Measurements from ENCODE around the gene HCRTR1. TPM values are rescaled to one million over a fixed set of nuclear protein-coding genes. Genes with fewer than 3 reads are reported as not detected.

The HCRTR1 gene
- polyA plus RNA-seq (2013, experiment 1 of 2), result not detected
- 0.19 TPM for polyA plus RNA-seq (2013, experiment 2 of 2)

- peak within 1 kb of the TSS; percentile 66 for H3K4me3 ChIP-seq (ENCODE audit: low read length)
- WGBS, result 5% methylated on average over 48 of the region's 48 CpGs
Observed at GRCh38 chr1:31617218-31617915, at the start of gene HCRTR1. TSS of gene HCRTR1 (plus strand) at chr1:31617689. CDS start at chr1:31619193, 1,504 bp downstream.

GRCh38 chr1:31567956-31568570 is 49.4 kb upstream of the HCRTR1 start:
- H3K27ac ChIP-seq (ENCODE audit: low read depth, low read length), result no peak overlapping the region
- no peak overlapping the region for H3K9ac ChIP-seq (ENCODE audit: low read depth, low read length)
- H3K9me3 ChIP-seq (ENCODE audit: insufficient read depth, low read depth, low read length), result no peaks in the 10 kb centered on the region
- no peaks in the 10 kb centered on the region for H3K36me3 ChIP-seq (ENCODE audit: insufficient read depth, low read length)
- H3K4me3 ChIP-seq (ENCODE audit: low read length), result no peak overlapping the region
- peaks cover 4% of the 10 kb centered on the region; the same call in 1 of the 2 replicates for H3K4me1 ChIP-seq (ENCODE audit: insufficient read depth, low read length)
- WGBS, result 92% methylated on average over 10 of the region's 10 CpGs
- no peaks in the 10 kb centered on the region for H3K27me3 ChIP-seq (ENCODE audit: insufficient read depth, low read length)

More at GRCh38 chr1:31617218-31617915, at the start of gene HCRTR1:
- Histone ChIP-seq H3K27ac (ENCODE audit: low read depth, low read length) (no peak within 1 kb of the TSS), H3K4me1 (ENCODE audit: insufficient read depth, low read length) (peaks cover 7% of the 10 kb centered on the region; the same call in 1 of the 2 replicates), H3K9ac (ENCODE audit: low read depth, low read length) (peak within 1 kb of the TSS; percentile 47; the same call in 1 of the 2 replicates), H3K36me3 (ENCODE audit: insufficient read depth, low read length) (no peaks in the 10 kb centered on the region), H3K9me3 (ENCODE audit: insufficient read depth, low read depth, low read length) (no peaks in the 10 kb centered on the region), H3K27me3 (ENCODE audit: insufficient read depth, low read length) (peaks cover 39% of the 10 kb centered on the region)

GRCh38 chr1:31568895-31569595 is 48.4 kb upstream of the HCRTR1 start:
- Histone ChIP-seq H3K36me3 (ENCODE audit: insufficient read depth, low read length) (no peaks in the 10 kb centered on the region), H3K4me3 (ENCODE audit: low read length) (no peak overlapping the region), H3K27ac (ENCODE audit: low read depth, low read length) (no peak overlapping the region), H3K27me3 (ENCODE audit: insufficient read depth, low read length) (no peaks in the 10 kb centered on the region), H3K9me3 (ENCODE audit: insufficient read depth, low read depth, low read length) (no peaks in the 10 kb centered on the region), H3K4me1 (ENCODE audit: insufficient read depth, low read length) (peaks cover 4% of the 10 kb centered on the region; the same call in 1 of the 2 replicates), H3K9ac (ENCODE audit: low read depth, low read length) (no peak overlapping the region)
- 85% methylated on average over 11 of the region's 11 CpGs for WGBS

- Histone ChIP-seq H3K4me1 (ENCODE audit: insufficient read depth, low read length) (no peaks in the 10 kb centered on the region), H3K9me3 (ENCODE audit: insufficient read depth, low read depth, low read length) (no peaks in the 10 kb centered on the region), H3K27ac (ENCODE audit: low read depth, low read length) (no peak overlapping the region), H3K9ac (ENCODE audit: low read depth, low read length) (no peak overlapping the region), H3K27me3 (ENCODE audit: insufficient read depth, low read length) (no peaks in the 10 kb centered on the region), H3K4me3 (ENCODE audit: low read length) (no peak overlapping the region), H3K36me3 (ENCODE audit: insufficient read depth, low read length) (no peaks in the 10 kb centered on the region)
- WGBS, result 90% methylated on average over 13 of the region's 13 CpGs
Observed at GRCh38 chr1:31569596-31570173, 47.8 kb upstream of the HCRTR1 start.

GRCh38 chr1:31570228-31570627 is 47.3 kb upstream of the HCRTR1 start:
- Histone ChIP-seq H3K36me3 (ENCODE audit: insufficient read depth, low read length) (no peaks in the 10 kb centered on the region), H3K27ac (ENCODE audit: low read depth, low read length) (no peak overlapping the region), H3K9me3 (ENCODE audit: insufficient read depth, low read depth, low read length) (no peaks in the 10 kb centered on the region), H3K4me3 (ENCODE audit: low read length) (no peak overlapping the region), H3K4me1 (ENCODE audit: insufficient read depth, low read length) (0 out of 2 replicates have a peak, but pooled peaks cover 4% of the 10 kb centered on the region), H3K27me3 (ENCODE audit: insufficient read depth, low read length) (no peaks in the 10 kb centered on the region), H3K9ac (ENCODE audit: low read depth, low read length) (no peak overlapping the region)
- 92% methylated on average over 11 of the region's 11 CpGs for WGBS

GRCh38 chr1:31570906-31571305 is 46.6 kb upstream of the HCRTR1 start:
- H3K4me1 ChIP-seq (ENCODE audit: insufficient read depth, low read length), result peaks cover 11% of the 10 kb centered on the region; the same call in 1 of the 2 replicates
- no peak overlapping the region for H3K9ac ChIP-seq (ENCODE audit: low read depth, low read length)
- H3K36me3 ChIP-seq (ENCODE audit: insufficient read depth, low read length), result no peaks in the 10 kb centered on the region
- no peak overlapping the region for H3K4me3 ChIP-seq (ENCODE audit: low read length)
- no peak overlapping the region for H3K27ac ChIP-seq (ENCODE audit: low read depth, low read length)
- H3K27me3 ChIP-seq (ENCODE audit: insufficient read depth, low read length), result no peaks in the 10 kb centered on the region
- 89% methylated on average over 1 of the region's 1 CpG for WGBS
- H3K9me3 ChIP-seq (ENCODE audit: insufficient read depth, low read depth, low read length), result no peaks in the 10 kb centered on the region

- Histone ChIP-seq H3K4me3 (ENCODE audit: low read length) (no peak overlapping the region), H3K27me3 (ENCODE audit: insufficient read depth, low read length) (no peaks in the 10 kb centered on the region; the same call in 1 of the 2 replicates), H3K9me3 (ENCODE audit: insufficient read depth, low read depth, low read length) (no peaks in the 10 kb centered on the region), H3K4me1 (ENCODE audit: insufficient read depth, low read length) (peaks cover 17% of the 10 kb centered on the region; the same call in 1 of the 2 replicates), H3K9ac (ENCODE audit: low read depth, low read length) (no peak overlapping the region), H3K36me3 (ENCODE audit: insufficient read depth, low read length) (no peaks in the 10 kb centered on the region), H3K27ac (ENCODE audit: low read depth, low read length) (no peak overlapping the region)
- 86% methylated on average over 14 of the region's 14 CpGs for WGBS
Observed at GRCh38 chr1:31571340-31572295, 45.9 kb upstream of the HCRTR1 start.

GRCh38 chr1:31572323-31573104 is 45.0 kb upstream of the HCRTR1 start:
- Histone ChIP-seq H3K4me3 (ENCODE audit: low read length) (no peak overlapping the region), H3K27me3 (ENCODE audit: insufficient read depth, low read length) (peaks cover 9% of the 10 kb centered on the region; the same call in 1 of the 2 replicates), H3K4me1 (ENCODE audit: insufficient read depth, low read length) (peaks cover 19% of the 10 kb centered on the region; the same call in 1 of the 2 replicates), H3K9ac (ENCODE audit: low read depth, low read length) (no peak overlapping the region), H3K36me3 (ENCODE audit: insufficient read depth, low read length) (no peaks in the 10 kb centered on the region), H3K27ac (ENCODE audit: low read depth, low read length) (no peak overlapping the region), H3K9me3 (ENCODE audit: insufficient read depth, low read depth, low read length) (no peaks in the 10 kb centered on the region)
- WGBS, result 92% methylated on average over 6 of the region's 7 CpGs

GRCh38 chr1:31573261-31573660 is 44.2 kb upstream of the HCRTR1 start:
- 90% methylated on average over 8 of the region's 8 CpGs for WGBS
- peaks cover 19% of the 10 kb centered on the region; the same call in 1 of the 2 replicates for H3K4me1 ChIP-seq (ENCODE audit: insufficient read depth, low read length)

More at GRCh38 chr1:31573261-31573660, 44.2 kb upstream of the HCRTR1 start:
- Histone ChIP-seq H3K9ac (ENCODE audit: low read depth, low read length) (no peak overlapping the region), H3K4me3 (ENCODE audit: low read length) (no peak overlapping the region), H3K36me3 (ENCODE audit: insufficient read depth, low read length) (no peaks in the 10 kb centered on the region), H3K9me3 (ENCODE audit: insufficient read depth, low read depth, low read length) (no peaks in the 10 kb centered on the region), H3K27ac (ENCODE audit: low read depth, low read length) (no peak overlapping the region), H3K27me3 (ENCODE audit: insufficient read depth, low read length) (peaks cover 9% of the 10 kb centered on the region; the same call in 1 of the 2 replicates)
